ENCODE measurements around the gene FGD2.

FGD2 gene

GRCh38 chr6:37074053-37074827 is 68.8 kb downstream of the FGD2 start:
- Histone ChIP-seq H3K4me1 (ENCODE audit: insufficient read depth, low read length) (peaks cover 23% of the 10 kb centered on the region; the same call in 1 of the 2 replicates), H3K9me3 (ENCODE audit: control insufficient read depth, insufficient read depth, low read length) (no peaks in the 10 kb centered on the region), H3K36me3 (ENCODE audit: insufficient read depth, low read length) (no peaks in the 10 kb centered on the region), H3K9ac (ENCODE audit: low read depth, low read length) (no peak overlapping the region)

DNA sequence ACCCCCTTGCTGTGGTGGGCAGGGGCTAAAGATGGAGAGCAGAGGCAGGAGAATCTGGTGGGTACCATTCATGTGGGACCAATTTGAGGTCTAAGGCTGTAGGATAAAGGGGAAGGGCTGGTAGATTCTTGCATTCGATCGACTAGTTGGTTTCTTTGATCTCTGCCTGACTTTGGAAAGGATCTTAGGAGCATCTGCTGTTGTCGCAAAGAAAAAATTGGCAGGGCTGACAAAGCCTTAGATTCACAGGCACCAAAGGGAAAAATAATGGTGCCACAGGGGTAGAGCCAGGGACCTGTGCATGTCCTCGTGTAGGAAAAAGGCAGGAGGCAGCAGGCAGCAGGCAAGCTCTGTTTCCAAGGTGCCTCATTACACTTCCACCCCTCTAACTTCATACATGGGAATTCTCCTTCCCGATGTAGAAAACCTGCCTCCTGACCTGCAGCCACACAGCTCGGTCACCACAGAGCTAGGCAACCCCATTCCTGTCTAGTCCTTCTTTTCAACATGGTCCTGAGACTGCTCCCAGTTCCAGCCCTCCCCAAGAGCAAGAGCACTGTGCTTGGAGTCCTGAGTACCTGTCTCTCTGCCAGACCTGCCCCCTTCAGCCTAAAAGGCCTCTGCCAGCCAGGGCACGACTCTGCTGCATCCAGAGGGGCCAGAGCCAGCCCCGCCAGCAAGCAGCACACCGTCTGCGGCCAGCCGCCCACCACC is 71.9 kb downstream of the FGD2 start:
- H3K9me3 ChIP-seq (ENCODE audit: control insufficient read depth, insufficient read depth, low read length) = no peaks in the 10 kb centered on the region
- no peak overlapping the region for H3K9ac ChIP-seq (ENCODE audit: low read depth, low read length)
- H3K36me3 ChIP-seq (ENCODE audit: insufficient read depth, low read length) = no peaks in the 10 kb centered on the region
- H3K4me1 ChIP-seq (ENCODE audit: insufficient read depth, low read length) = peaks cover 15% of the 10 kb centered on the region; the same call in 1 of the 2 replicates

- H3K9me3 ChIP-seq (ENCODE audit: control insufficient read depth, insufficient read depth, low read length) = no peaks in the 10 kb centered on the region
- H3K36me3 ChIP-seq (ENCODE audit: insufficient read depth, low read length) = no peaks in the 10 kb centered on the region
- H3K4me1 ChIP-seq (ENCODE audit: insufficient read depth, low read length) = peaks cover 9% of the 10 kb centered on the region; the same call in 1 of the 2 replicates
- H3K9ac ChIP-seq (ENCODE audit: low read depth, low read length) = no peak overlapping the region
Observed at GRCh38 chr6:37077905-37078296, 72.4 kb downstream of the FGD2 start.
